Measurements from ENCODE around the gene PLEKHG1.

The PLEKHG1 gene

GRCh38 chr6:150641398-150642139 lies 41.9 kb downstream of the PLEKHG1 start:
- no peak for DNase-seq

- no peak for DNase-seq
Measured at GRCh38 chr6:150646228-150646627, 46.5 kb downstream of the PLEKHG1 start.

- DNase-seq: no peak
Measured at GRCh38 chr6:150647051-150647450, 47.4 kb downstream of the PLEKHG1 start.

Measured in NCI-H1092 treated with DMSO at 0.1 percent for 48 hours (cell line).